HG03097 (cell line): ENCODE results near the gene TMOD3.

ENCODE experiments used
- ATAC-seq: cut with Tn5 transposase; IDR thresholded peaks from one replicate; pipeline ENCODE4 v1.9.1; 2021; ENCODE audit not compliant: unreplicated experiment, low FRiP score

Gene TMOD3

GRCh38 chr15:51825698-51826097, 3.8 kb upstream of the TMOD3 start:
- ATAC-seq = no peak

DNA sequence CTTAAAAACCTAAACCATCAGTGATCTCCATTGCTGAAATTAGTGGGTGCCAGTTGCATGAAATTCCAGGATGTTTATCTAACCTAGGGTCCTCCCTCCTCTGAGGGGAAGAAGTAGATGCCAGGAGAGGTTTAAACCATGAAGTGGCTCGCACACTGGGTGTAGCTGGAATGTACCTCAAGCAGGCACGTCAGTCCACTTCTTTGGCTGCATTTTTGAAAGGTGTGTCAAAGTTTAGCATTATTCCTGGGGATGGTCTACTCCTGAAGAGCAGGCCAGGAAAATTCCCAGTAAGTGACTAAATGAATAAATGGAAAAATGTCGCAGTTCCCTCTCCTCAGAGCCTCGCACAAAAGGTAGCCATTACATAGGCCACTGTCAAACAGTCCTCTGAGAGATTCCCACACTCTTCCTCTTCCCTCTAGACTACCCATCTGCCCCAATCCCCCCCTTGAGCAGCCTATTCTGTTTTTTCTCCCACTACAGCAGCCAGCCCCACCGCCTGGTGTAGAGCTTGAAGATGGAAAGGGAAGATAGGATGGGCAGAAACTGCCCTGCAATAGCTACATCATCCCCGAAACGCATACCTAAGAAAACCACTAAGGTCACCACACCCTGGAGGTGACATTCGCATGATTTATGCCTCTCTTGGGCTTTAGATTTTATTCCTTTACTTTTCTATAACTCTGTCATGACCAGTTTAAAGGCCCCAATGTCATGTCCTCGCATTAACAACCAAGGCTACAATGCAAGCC, 655 bp upstream of the TMOD3 start:
- ATAC-seq = no peak

DNA sequence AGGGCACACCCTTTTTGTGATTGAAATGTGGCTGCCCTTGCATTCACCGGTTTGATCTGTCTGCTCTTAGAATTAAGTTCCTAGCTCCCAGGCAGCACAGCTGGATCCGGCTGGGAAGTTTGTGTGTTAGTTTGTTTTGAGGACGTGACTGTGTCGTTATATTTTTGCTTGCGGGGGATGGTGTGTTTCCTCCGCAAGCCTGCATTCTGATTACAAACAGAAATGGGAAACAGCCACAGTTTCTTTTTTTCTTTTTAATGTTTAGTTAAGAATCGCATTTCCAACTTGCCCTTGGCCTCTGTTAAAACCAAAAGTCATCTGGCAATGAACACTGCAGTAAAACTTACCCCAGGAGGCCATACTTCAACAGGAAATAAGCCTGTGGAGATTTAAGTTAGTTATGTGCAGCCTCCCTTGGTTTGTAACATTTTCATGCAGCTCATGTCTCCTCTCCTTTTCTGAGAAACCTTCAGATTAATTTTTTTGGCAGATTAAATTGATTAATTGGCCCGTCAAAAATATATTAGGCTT, 888 bp downstream of the TMOD3 start:
- peak; percentile 10 for ATAC-seq

- no peak for ATAC-seq
Measured at GRCh38 chr15:51833772-51834171, 4.3 kb downstream of the TMOD3 start.

- ATAC-seq = no peak
Measured at GRCh38 chr15:51837792-51838251, 8.4 kb downstream of the TMOD3 start.

DNA sequence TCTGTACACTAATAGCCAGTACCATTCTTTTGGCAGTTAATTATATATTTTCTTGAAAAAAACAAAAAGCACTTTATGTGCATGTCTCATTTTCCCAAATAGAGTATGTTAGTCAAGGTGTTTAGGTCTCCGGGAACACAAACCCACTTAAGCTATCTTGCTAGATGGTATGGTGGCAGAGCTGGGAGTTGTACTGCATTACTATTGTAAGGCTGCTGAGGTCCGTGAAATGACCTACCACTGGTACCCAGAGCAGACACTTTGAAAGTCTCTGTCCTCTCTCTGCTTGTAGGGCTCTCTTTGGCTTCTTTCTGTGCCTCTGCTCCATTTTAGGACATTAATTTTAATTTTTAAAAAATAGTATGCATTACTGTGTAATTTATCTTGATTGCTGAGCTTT, 8.8 kb downstream of the TMOD3 start:
- no peak for ATAC-seq

DNA sequence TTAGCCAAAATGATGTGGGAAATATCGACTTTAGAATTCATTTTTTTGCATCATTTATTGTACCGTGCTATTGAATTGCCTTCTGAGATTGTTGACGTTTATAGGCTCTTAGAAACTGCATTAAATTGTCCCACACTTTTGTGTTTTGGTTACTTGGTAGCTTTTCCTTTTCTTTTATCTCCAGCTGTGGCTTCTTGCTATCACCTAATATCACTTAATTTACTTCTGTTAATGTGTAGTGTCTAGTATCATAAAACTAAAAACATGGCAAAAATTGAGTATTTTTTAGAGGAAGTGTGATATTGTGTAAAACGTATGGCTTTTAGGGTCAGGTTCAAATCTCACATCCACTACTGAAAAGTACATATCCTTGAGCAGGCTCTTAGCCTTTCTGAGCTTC, 11.2 kb downstream of the TMOD3 start:
- no peak for ATAC-seq

DNA sequence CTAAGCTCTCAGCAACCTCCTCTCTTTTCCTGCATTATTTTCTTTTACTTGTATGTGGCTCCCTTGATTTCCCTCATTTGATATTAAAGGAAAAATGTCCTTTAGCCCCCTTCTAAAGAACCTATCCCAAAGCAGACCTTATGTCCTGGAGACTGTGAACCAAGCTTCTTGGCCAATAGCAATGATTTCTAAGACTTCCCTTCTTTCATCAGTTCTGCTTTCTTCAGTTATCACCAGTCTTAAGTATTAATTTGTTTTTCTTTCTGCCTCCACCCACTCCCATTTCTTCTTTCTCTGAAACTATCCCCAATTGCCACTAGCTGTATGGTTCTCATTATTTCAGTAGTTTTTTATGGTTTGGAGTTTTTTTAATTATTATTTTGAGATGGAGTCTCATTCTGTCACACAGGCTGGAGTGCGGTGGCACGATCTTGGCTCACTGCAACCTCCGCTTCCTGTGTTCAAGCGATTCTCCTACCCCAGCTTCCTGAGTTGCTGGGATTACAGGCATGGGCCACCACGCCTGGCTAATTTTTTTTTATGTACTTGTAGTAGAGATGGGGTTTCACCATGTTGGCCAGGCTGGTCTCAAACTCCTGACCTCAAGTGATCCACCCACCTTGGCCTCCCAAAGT, 12.1 kb downstream of the TMOD3 start:
- ATAC-seq = no peak

DNA sequence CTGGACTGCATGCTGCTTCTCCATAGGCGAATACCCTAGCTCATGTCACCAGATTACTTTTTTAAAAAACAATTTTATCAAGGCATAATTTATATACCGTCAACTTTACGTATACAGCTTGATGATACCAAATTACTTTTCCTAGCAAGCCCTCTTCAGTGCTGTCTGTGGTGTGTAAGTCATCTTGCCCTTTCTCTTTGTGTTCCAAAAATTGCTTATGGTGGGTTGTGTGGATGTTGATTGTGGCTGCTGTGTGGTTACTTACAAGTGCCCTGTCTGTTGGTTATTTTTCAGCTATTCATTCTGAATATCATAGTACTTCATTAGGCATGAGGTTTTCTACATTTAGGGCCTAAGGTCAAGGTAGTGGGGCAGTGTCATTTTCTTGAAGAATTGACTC, 12.8 kb downstream of the TMOD3 start:
- no peak for ATAC-seq

DNA sequence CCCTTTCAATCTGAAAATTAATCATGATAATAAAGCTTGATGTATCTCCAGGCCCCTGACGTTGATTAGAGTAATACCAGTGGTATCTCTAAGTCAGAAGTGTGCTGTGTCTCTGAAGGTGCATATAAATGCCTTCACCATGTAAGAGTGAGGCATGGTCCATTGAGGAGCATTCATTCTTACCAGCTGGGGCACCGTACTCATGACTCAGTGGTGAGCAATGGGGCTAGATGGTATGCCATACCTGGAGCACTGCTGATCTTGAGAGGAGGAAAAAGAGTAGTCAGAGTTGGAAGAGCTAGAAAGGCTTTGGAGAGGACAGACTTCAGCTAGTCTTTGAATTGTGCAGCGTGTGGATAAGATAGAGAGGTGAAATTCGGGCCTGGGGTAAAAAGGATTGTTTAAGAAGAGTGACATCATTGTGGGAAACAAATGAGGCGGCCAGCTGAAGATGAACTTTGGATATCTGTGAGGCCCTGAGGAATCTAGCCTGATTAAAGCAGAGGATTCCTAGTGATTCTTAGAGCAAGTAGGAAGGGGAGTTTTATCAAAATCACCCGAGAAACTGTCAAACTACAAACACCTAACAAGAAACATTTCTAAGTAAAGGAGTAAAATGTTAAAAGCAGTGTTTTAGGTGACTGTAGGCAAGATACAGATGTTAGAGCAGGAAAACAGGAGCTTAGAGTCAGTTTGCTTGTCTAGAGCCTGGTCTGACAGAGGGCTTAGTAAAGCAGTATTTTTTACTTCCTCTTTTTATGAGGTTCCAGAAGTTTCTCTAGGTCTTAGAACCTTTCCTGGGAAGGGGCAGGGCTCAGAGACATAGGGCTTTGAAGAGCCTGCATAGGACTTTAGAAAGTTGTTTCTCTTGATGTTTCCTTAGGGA, 13.6 kb downstream of the TMOD3 start:
- no peak for ATAC-seq

- no peak for ATAC-seq
Measured at GRCh38 chr15:51844747-51845426, 15.4 kb downstream of the TMOD3 start.

DNA sequence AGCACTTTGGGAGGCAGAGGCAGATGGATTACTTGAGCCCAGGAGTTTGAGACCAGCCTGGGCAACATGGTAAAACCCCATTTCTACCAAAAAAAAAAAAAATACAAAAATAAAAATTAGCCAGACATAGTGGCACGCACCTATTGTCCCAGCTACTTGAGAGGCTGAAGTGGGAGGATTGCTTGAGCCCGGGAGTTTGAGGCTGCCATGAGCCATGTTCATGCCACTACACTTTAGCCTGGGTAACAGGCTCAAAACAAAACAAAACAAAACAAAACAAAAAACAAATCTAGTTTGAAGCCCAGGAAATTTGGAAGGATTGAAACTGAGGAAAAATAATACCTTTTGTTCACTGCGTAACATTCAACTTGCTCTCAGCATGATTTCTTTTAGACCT, 16.6 kb downstream of the TMOD3 start:
- ATAC-seq = no peak

- no peak for ATAC-seq
Measured at GRCh38 chr15:51846463-51847230, 17.2 kb downstream of the TMOD3 start.

GRCh38 chr15:51848811-51849210, 19.4 kb downstream of the TMOD3 start:
- ATAC-seq = no peak

GRCh38 chr15:51849860-51850259, 20.4 kb downstream of the TMOD3 start:
- ATAC-seq = no peak

- no peak for ATAC-seq
Measured at GRCh38 chr15:51853998-51854397, 24.5 kb downstream of the TMOD3 start.

DNA sequence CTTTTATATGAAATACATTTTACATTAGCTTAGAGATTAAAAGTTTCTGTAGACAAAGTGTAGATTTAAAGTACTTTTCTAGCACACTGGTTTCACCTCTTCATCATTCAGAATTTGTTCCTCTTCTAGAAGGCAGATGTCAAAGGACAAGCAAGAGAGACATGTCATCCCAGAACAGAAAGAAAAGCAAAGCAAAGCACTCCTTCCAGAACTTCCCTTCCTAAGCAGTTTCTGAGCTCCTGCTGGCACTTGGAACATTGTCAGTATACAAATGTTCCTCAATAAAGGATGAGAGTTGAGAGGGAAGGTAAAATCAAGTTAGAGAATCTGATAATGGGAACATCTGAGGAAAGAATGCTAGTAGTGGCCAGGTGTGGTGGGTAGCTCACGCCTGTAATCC, 26.2 kb downstream of the TMOD3 start:
- no peak for ATAC-seq

DNA sequence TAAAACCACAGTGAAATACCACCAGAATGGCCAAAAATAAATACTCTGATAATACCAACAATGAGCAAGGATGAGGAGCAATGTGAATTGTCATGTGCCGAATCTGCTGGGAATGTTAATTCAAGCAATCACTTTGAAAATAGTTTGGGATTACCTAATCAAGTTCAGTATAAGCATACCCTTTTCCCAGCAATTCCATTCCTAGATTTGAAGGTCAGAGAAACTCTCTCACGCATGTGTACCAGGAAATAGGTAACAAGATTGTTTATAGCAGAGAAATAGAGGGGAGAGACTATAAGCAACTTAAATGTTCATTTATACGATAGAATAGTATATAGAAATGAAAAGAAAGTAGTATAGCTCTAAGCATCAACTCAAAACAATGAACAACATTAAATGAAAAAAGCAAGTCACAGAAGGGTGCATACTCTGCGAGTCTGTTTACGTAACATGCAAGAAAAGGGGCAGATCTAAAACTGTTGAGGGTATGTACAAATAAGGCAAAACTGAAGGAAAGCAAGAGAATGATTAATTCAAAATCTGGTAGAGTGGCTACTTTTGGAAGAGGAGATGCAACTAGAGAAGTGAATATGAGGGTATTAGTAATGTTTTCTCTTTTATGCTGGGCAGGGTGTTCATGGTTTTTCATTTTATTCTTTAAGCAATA, 27.4 kb downstream of the TMOD3 start:
- no peak for ATAC-seq
